ENCODE data around the gene RHOBTB1.

DNA sequence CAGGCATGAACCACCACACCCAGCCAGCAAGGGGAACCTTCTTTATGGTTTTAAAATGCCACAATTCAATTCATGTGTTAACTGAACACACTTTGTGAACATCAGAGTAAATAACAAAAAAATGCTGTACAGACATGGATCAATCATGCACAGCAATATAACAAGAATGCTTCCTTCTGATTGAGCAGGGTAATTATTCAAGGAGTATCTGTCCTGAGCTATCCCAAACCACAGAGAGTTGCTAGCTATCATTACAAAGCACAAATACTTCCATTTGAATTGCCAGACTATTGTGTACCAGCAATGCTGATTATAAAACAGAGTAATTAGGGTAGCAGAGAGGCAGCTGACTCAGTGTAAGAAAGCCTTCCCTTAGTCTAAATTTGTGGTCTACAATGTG, 11.3 kb upstream of the RHOBTB1 start:
- no peak for TF ChIP-seq CTCF (IDR thresholded peaks at IDR 0.05)
- no peak for TF ChIP-seq POLR2A (IDR thresholded peaks at IDR 0.05)
- no peak for TF ChIP-seq POLR2AphosphoS5 (IDR thresholded peaks at IDR 0.05)
- TF ChIP-seq EP300 (IDR thresholded peaks at IDR 0.05), result no peak
